ENCODE results near the gene WDR88. TPM values are rescaled to one million over a fixed set of nuclear protein-coding genes. Genes with fewer than 3 reads are reported as not detected.
"Not testable (repeated sequence)": the region's sequence is repeated elsewhere in the genome, so short reads cannot be mapped to it uniquely, and the experiment has no call there.

The WDR88 gene
- total RNA-seq, 2 donors from 2014 or later = not detected

- ATAC-seq = no peak
- DNase-seq (ENCODE audit: low spot score) = no peak
- Mint-ChIP-seq H3K27me3 (no peaks in the 10 kb centered on the region), H3K36me3 (no peaks in the 10 kb centered on the region), H3K9me3 (no peaks in the 10 kb centered on the region), H3K4me1 (ENCODE audit: low read depth in 2 of 2) (peaks cover 4 to 5% of the 10 kb centered on the region in 2 donors), H3K4me3 (no peak overlapping the region), H3K27ac (no peak overlapping the region)
Measured at GRCh38 chr19:33146209-33146608, 14.3 kb downstream of the WDR88 start.

- Mint-ChIP-seq H3K27ac (no peak overlapping the region), H3K4me1 (ENCODE audit: low read depth in 2 of 2) (peaks cover 4 to 5% of the 10 kb centered on the region in 2 donors), H3K4me3 (no peak overlapping the region), H3K9me3 (no peaks in the 10 kb centered on the region), H3K27me3 (no peaks in the 10 kb centered on the region), H3K36me3 (no peaks in the 10 kb centered on the region)
- DNase-seq (ENCODE audit: low spot score) = no peak
- no peak for ATAC-seq
Measured at GRCh38 chr19:33147538-33147937, 15.6 kb downstream of the WDR88 start.

GRCh38 chr19:33150852-33151518, 19.1 kb downstream of the WDR88 start:
- Mint-ChIP-seq H3K36me3 (no peaks in the 10 kb centered on the region), H3K27me3 (no peaks in the 10 kb centered on the region), H3K4me3 (no peak overlapping the region), H3K27ac (no peak overlapping the region), H3K4me1 (ENCODE audit: low read depth in 2 of 2) (no peaks in the 10 kb centered on the region), H3K9me3 (no peaks in the 10 kb centered on the region)
- no peak for DNase-seq (ENCODE audit: low spot score)
- ATAC-seq = no peak

DNA sequence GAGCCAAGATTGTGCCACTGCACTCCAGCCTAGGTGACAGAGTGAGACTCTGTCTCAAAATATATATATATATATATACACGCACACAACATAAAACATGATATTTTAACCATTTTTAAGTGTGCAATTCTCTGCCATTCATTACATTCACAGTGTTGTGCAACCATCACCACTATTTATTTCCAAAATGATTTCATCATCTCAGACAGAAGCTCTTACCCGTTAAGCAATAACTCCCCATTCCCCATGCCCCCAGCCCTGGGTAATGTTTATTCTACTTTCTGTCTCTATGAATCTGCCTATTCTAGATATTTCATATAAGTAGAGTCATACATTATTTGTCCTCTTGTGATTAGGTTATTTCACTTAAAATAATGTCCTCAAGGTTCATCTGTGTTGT, 20.3 kb downstream of the WDR88 start:
- no peak for DNase-seq (ENCODE audit: low spot score)
- Mint-ChIP-seq H3K4me3 (no peak overlapping the region), H3K9me3 (no peaks in the 10 kb centered on the region), H3K4me1 (ENCODE audit: low read depth in 2 of 2) (no peaks in the 10 kb centered on the region), H3K27ac (no peak overlapping the region), H3K36me3 (no peaks in the 10 kb centered on the region), H3K27me3 (no peaks in the 10 kb centered on the region)
- no peak for ATAC-seq

DNA sequence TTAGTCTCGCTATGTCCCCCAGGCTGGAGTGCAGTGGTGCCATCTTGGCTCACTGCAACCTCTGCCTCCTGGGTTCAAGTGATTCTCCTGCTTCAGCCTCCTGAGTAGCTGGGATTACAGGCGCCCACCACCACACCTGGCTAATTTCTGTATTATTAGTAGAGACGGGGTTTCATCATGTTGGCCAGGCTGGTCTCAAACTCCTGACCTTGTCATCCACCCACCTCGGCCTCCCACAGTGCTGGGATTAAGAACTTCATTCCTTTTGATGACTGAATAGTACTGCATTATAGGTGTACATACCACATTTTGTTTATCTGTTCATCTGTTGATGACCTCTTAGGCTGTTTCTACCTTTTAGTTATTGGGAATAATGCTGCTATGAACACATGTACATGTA, 20.7 kb downstream of the WDR88 start:
- DNase-seq (ENCODE audit: low spot score); H3K27ac Mint-ChIP-seq; ATAC-seq; H3K9me3 Mint-ChIP-seq; H3K4me1 Mint-ChIP-seq (ENCODE audit: low read depth in 2 of 2); H3K27me3 Mint-ChIP-seq; H3K36me3 Mint-ChIP-seq; H3K4me3 Mint-ChIP-seq: not testable (repeated sequence)

GRCh38 chr19:33154313-33154712, 22.4 kb downstream of the WDR88 start:
- not testable (repeated sequence) for H3K36me3 Mint-ChIP-seq; H3K27me3 Mint-ChIP-seq; H3K4me3 Mint-ChIP-seq; DNase-seq (ENCODE audit: low spot score); H3K27ac Mint-ChIP-seq; ATAC-seq; H3K9me3 Mint-ChIP-seq
- peaks cover 11 to 12% of the 10 kb centered on the region in 2 donors for H3K4me1 Mint-ChIP-seq (ENCODE audit: low read depth in 2 of 2)

GRCh38 chr19:33156334-33156733, 24.4 kb downstream of the WDR88 start:
- H3K27me3 Mint-ChIP-seq = no peaks in the 10 kb centered on the region
- H3K36me3 Mint-ChIP-seq = no peaks in the 10 kb centered on the region
- DNase-seq (ENCODE audit: low spot score) (no peak), ATAC-seq (no peak)
- no peaks in the 10 kb centered on the region for H3K9me3 Mint-ChIP-seq
- no peak overlapping the region for H3K27ac Mint-ChIP-seq
- peaks cover 26 to 28% of the 10 kb centered on the region in 2 donors for H3K4me1 Mint-ChIP-seq (ENCODE audit: low read depth in 2 of 2)
- H3K4me3 Mint-ChIP-seq = no peak overlapping the region

DNA sequence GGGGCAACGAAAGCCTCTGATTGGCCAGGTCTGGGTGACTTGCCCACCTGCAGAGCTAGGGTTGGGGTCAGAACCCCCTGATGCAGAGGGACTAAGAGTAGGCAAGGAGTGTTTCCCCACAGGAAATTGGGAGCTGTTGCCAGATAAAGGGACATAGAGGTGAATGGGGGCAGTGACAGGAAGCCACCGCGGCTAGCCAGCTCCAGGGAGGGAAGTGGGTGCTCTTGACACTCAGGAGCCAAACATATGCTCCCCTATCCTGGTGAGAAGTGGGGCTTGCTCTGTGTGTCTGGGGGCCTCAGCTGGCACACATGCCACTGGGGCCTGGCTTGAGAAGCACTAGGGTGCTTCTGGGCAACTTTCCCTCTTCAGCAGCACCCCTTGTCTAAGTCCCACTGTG, 26.0 kb downstream of the WDR88 start:
- ATAC-seq = no peak
- Mint-ChIP-seq H3K4me1 (ENCODE audit: low read depth in 2 of 2) (peaks cover 34% of the 10 kb centered on the region in 2 donors), H3K9me3 (no peaks in the 10 kb centered on the region), H3K27me3 (no peaks in the 10 kb centered on the region), H3K4me3 (peak overlapping the region; percentile 41), H3K36me3 (no peaks in the 10 kb centered on the region), H3K27ac (peak overlapping the region; percentile 62 to 85)
- no peak for DNase-seq (ENCODE audit: low spot score)

DNA sequence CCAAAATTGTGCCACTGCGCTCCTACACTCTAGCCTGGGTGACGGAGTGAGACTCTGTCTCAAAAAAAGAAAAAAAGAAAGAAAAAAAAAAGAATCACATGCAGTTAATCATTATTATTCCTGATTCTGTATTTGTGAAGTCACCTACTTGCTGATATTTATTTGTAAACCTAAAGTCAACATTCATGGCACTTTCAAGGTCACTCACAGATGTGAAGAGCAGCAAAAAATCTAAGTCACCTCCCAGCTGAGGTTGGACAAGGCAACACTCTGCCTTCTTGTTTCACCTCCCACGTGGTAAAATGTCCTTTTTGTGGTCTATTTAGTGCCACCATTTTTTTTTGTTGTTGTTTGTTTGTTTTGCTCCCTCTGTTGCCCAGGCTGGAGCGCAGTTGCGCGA, 26.5 kb downstream of the WDR88 start:
- Mint-ChIP-seq H3K27ac (peak overlapping the region; percentile 62 to 85), H3K4me3 (peak overlapping the region; percentile 41), H3K4me1 (ENCODE audit: low read depth in 2 of 2) (peaks cover 34% of the 10 kb centered on the region in 2 donors), H3K9me3 (no peaks in the 10 kb centered on the region), H3K27me3 (no peaks in the 10 kb centered on the region), H3K36me3 (no peaks in the 10 kb centered on the region)
- DNase-seq (ENCODE audit: low spot score) (no peak), ATAC-seq (no peak)

DNA sequence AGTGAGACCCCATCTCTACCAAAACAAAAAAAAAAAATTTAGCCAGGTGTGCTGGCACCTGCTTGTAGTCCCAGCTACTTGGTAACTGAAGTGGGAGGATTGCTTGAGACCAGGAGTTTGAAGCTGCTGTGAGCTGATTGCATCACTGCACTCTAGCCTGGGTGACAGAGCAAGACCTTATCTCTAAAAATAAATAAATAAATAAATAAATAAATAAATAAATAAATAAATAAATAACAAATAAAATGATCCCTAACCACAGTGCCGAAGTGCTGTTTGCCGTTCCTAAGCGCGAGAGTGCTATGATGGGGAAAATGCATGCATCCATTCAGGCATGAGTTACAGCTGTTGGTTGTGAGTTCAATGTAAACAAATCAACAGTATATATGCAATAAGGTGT, 27.2 kb downstream of the WDR88 start:
- H3K4me3 Mint-ChIP-seq = no peak overlapping the region

DNA sequence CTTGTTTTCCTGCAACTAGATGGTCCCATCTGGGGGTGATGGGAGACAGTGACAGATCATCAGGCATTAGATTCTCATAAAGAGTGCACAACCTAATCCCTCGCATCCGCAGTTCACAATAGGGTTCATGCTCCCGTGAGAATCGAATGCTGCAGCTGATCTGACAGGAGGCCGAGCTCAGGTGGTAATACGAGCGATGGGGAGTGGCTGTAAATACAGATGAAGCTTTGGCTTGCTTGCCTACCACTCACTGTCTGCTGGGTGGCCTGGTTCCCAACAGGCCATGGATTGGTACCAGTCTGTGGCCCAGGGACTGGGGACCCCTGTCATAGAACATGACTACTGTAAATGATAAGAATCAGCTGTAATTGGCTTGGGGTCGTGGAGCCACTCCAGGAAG, 28.0 kb downstream of the WDR88 start:
- Mint-ChIP-seq H3K27ac (peak overlapping the region; percentile 85 to 89), H3K36me3 (no peaks in the 10 kb centered on the region), H3K9me3 (no peaks in the 10 kb centered on the region), H3K4me3 (peak overlapping the region; percentile 82), H3K27me3 (no peaks in the 10 kb centered on the region), H3K4me1 (ENCODE audit: low read depth in 2 of 2) (peaks cover 35 to 36% of the 10 kb centered on the region in 2 donors)
- ATAC-seq (no peak), DNase-seq (ENCODE audit: low spot score) (no peak)

More for the DNA sequence above, 27.2 kb downstream of the WDR88 start:
- Mint-ChIP-seq H3K4me1 (ENCODE audit: low read depth in 2 of 2) (peaks cover 34% of the 10 kb centered on the region in 2 donors), H3K36me3 (no peaks in the 10 kb centered on the region), H3K27me3 (no peaks in the 10 kb centered on the region), H3K27ac (no peak overlapping the region), H3K9me3 (no peaks in the 10 kb centered on the region)
- DNase-seq (ENCODE audit: low spot score) = no peak
- no peak for ATAC-seq

GRCh38 chr19:33161201-33161600, 29.3 kb downstream of the WDR88 start:
- peaks cover 38 to 40% of the 10 kb centered on the region in 2 donors for H3K4me1 Mint-ChIP-seq (ENCODE audit: low read depth in 2 of 2)
- no peaks in the 10 kb centered on the region for H3K27me3 Mint-ChIP-seq
- H3K9me3 Mint-ChIP-seq = no peaks in the 10 kb centered on the region
- H3K4me3 Mint-ChIP-seq = no peak overlapping the region
- H3K27ac Mint-ChIP-seq = peak overlapping the region; percentile 85 to 89
- no peaks in the 10 kb centered on the region for H3K36me3 Mint-ChIP-seq
- ATAC-seq (no peak), DNase-seq (ENCODE audit: low spot score) (no peak)

DNA sequence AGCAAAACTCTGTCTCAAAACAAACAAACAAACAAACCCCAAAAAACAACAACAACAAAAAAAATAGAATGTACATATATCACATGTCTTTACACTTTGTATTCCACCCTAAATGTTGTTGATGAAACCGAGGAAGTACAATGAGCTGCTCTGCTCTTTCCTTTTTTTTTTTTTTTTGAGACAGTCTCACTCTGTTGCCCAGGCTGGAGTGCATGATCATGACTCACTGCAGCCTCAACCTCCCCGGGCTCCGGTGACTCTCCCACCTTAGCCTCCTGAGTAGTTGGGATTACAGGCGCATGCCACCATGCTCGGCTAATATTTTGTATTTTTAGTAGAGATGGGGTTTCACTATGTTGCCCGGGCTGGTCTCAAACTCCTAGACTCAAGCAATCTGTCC, 31.6 kb downstream of the WDR88 start:
- H3K36me3 Mint-ChIP-seq = peaks cover 5% of the 10 kb centered on the region
- H3K27ac Mint-ChIP-seq = no peak overlapping the region
- no peaks in the 10 kb centered on the region for H3K27me3 Mint-ChIP-seq
- no peak for DNase-seq (ENCODE audit: low spot score)
- H3K4me1 Mint-ChIP-seq (ENCODE audit: low read depth in 2 of 2) = peaks cover 30 to 32% of the 10 kb centered on the region in 2 donors
- peaks cover 4% of the 10 kb centered on the region for H3K9me3 Mint-ChIP-seq
- no peak for ATAC-seq
- H3K4me3 Mint-ChIP-seq = no peak overlapping the region

DNA sequence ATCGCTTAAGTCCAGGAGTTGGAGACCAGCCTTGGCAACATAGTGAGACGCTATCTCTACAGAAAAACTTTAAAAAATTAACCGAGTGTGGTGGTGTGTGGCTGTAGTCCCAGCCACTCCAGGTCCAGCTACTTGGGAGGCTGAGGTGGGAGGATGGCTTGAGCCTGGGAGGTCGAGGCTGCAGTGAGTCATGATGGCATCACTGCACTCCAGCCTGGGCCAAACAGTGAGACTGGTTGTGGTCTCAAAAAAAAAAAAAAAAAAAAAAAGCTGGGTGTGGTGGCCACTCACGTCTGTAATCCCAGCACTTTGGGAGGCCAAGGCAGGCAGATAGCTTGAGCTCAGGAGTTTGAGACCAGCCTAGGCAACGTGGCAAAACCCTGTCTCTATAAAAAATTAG, 34.1 kb downstream of the WDR88 start:
- not testable (repeated sequence) for ATAC-seq; H3K36me3 Mint-ChIP-seq; H3K27me3 Mint-ChIP-seq; H3K9me3 Mint-ChIP-seq; H3K27ac Mint-ChIP-seq; DNase-seq (ENCODE audit: low spot score); H3K4me3 Mint-ChIP-seq
- peaks cover 19 to 20% of the 10 kb centered on the region in 2 donors for H3K4me1 Mint-ChIP-seq (ENCODE audit: low read depth in 2 of 2)

GRCh38 chr19:33167438-33167837, 35.5 kb downstream of the WDR88 start:
- ATAC-seq (no peak), DNase-seq (ENCODE audit: low spot score) (no peak)
- Mint-ChIP-seq H3K9me3 (peaks cover 4% of the 10 kb centered on the region), H3K4me3 (no peak overlapping the region), H3K36me3 (peaks cover 5% of the 10 kb centered on the region), H3K4me1 (ENCODE audit: low read depth in 2 of 2) (peaks cover 14 to 18% of the 10 kb centered on the region in 2 donors), H3K27ac (no peak overlapping the region), H3K27me3 (no peaks in the 10 kb centered on the region)
